ENCODE data around the gene PTPRJ. TPM values are rescaled to one million over a fixed set of nuclear protein-coding genes. Genes with fewer than 3 reads are reported as not detected.
A peak's percentile ranks its signal among the peaks of the same experiment; 100 is the strongest.
"Not testable (repeated sequence)": the region's sequence is repeated elsewhere in the genome, so short reads cannot be mapped to it uniquely, and the experiment has no call there.

Gene PTPRJ
- total RNA-seq, 1 donor from 2014 or later = 24.3 TPM

- TF ChIP-seq, protein P1, sequence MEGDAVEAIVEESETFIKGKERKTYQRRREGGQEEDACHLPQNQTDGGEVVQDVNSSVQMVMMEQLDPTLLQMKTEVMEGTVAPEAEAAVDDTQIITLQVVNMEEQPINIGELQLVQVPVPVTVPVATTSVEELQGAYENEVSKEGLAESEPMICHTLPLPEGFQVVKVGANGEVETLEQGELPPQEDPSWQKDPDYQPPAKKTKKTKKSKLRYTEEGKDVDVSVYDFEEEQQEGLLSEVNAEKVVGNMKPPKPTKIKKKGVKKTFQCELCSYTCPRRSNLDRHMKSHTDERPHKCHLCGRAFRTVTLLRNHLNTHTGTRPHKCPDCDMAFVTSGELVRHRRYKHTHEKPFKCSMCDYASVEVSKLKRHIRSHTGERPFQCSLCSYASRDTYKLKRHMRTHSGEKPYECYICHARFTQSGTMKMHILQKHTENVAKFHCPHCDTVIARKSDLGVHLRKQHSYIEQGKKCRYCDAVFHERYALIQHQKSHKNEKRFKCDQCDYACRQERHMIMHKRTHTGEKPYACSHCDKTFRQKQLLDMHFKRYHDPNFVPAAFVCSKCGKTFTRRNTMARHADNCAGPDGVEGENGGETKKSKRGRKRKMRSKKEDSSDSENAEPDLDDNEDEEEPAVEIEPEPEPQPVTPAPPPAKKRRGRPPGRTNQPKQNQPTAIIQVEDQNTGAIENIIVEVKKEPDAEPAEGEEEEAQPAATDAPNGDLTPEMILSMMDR (conservative IDR thresholded peaks at IDR 0.05) = no peak
- Mint-ChIP-seq H3K36me3 (ENCODE audit: low read depth) (no peaks in the 10 kb centered on the region), H3K4me1 (peaks cover 17% of the 10 kb centered on the region), H3K9me3 (no peaks in the 10 kb centered on the region), H3K4me3 (no peak overlapping the region), H3K27ac (ENCODE audit: unreplicated experiment) (no peak overlapping the region), H3K27me3 (ENCODE audit: low read depth) (no peaks in the 10 kb centered on the region)
- no peak for DNase-seq (ENCODE audit: low read depth, low spot score)
These were observed 38.3 kb upstream of the PTPRJ start for GRCh38 chr11:47941907-47942558.

DNA sequence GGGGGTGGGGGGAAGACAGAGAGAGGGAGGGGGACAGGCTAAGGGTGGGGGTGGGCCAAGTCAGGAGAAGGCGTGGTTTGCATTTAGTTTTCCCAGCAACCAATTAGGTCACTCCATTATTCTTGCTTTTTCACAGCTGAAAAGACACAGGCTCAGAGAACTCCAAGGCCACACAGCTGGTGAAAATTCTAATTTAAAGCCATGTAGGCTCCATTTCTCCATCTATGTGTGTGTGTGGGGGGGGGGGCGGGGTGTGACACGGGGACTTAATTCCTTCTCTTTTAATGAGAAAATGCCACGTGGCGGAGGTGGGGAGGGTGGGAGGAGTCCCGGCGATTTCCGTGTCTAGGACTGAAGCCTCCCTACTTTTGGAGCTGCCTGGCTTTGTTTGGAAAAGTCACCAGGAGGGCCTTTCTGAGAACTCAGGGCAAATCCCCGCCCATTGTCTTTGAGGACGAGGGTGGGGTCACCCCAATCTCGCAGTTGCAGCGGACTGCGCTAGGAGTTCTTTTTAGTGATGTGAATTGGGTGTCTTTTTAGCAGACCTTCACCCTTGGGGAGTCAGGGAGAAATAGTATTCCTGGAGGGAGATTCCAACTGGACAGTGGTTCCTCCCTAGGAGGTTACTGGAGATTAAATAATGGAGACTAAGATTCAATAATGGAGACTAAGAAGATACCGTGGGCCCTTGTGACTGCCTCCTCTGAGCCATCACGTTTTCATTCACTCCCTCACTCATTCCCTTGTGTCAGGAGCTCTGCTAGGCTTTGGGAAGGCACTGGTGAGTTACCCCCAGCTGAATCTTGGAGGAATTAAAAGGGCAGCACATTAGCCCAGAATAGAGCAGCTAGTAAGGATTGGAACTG lies 36.4 kb upstream of the PTPRJ start:
- DNase-seq (ENCODE audit: low read depth, low spot score) = no peak
- Mint-ChIP-seq H3K27ac (ENCODE audit: unreplicated experiment) (no peak overlapping the region), H3K4me3 (no peak overlapping the region), H3K27me3 (ENCODE audit: low read depth) (no peaks in the 10 kb centered on the region), H3K36me3 (ENCODE audit: low read depth) (no peaks in the 10 kb centered on the region), H3K9me3 (no peaks in the 10 kb centered on the region), H3K4me1 (peaks cover 19% of the 10 kb centered on the region)
- TF ChIP-seq, protein P1 (conservative IDR thresholded peaks at IDR 0.05) = no peak

DNA sequence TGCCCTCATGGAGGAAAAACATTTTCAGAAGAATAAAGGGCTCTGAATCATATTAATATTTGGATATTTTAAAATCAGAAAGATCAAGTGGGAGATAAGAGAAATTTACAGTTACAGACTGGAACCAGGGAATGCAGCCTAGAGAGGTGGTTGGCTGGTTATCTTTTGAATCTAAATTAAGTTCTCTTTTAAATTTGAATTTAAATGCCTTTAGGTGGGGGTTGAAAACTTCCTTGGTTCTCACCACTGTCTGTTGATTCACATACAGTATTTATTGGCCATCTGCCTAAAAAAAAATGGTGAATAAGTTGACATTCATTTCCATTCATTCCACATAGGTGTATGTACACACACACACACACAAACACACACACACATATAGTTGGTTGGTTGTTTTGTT lies 35.7 kb upstream of the PTPRJ start:
- TF ChIP-seq, protein P1 (conservative IDR thresholded peaks at IDR 0.05) = no peak
- no peak overlapping the region for H3K27ac Mint-ChIP-seq (ENCODE audit: unreplicated experiment)
- H3K9me3 Mint-ChIP-seq = no peaks in the 10 kb centered on the region
- H3K27me3 Mint-ChIP-seq (ENCODE audit: low read depth) = no peaks in the 10 kb centered on the region
- H3K4me1 Mint-ChIP-seq = peaks cover 20% of the 10 kb centered on the region
- no peak overlapping the region for H3K4me3 Mint-ChIP-seq
- no peak for DNase-seq (ENCODE audit: low read depth, low spot score)
- no peaks in the 10 kb centered on the region for H3K36me3 Mint-ChIP-seq (ENCODE audit: low read depth)

DNA sequence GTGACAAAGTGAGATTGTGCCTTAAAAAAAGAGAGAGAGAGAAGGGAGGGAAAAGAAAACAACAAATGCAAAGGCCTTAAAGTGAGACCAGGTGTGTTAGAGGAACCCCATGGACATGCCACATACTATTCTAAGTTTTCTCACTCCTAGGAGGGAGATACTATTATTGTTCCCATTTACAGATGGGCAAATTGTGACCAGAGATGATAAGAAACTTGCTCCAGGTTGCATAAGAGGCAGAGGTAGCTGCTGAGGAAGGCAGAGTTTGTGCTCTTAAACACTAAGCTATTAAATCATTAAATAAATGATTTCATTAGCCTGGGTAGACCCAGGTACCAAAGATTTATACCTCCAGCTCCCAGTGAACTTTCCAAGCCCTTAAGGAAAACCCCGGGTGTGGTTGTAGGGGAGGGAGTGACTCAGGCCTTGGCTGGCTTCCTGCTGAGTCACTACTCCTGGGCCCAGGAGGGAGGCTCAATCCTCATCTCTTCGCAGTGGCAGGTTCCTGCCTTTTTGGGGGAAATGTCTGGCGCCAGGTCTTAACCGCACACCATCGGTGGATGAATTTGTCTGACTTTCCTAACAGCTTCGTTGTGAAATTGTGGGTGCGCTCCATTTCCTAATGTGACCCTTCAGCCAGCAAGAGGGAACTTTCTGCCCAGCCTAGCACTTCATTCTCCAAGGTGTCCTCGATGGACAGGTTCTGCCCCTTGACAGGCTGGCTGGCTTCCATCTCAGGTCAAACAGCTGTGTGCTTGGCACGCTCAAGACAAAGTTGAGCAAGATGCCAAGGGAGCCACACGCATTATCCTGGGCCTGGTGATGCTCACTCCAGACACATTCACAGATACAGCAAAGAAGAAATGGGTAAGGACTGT lies 33.4 kb upstream of the PTPRJ start:
- H3K27ac Mint-ChIP-seq (ENCODE audit: unreplicated experiment) = peak overlapping the region; percentile 57
- peaks cover 23% of the 10 kb centered on the region for H3K4me1 Mint-ChIP-seq
- H3K27me3 Mint-ChIP-seq (ENCODE audit: low read depth) = no peaks in the 10 kb centered on the region
- no peaks in the 10 kb centered on the region for H3K36me3 Mint-ChIP-seq (ENCODE audit: low read depth)
- DNase-seq (ENCODE audit: low read depth, low spot score) = no peak
- no peaks in the 10 kb centered on the region for H3K9me3 Mint-ChIP-seq
- H3K4me3 Mint-ChIP-seq = no peak overlapping the region
- TF ChIP-seq, protein P1 (conservative IDR thresholded peaks at IDR 0.05) = no peak

DNA sequence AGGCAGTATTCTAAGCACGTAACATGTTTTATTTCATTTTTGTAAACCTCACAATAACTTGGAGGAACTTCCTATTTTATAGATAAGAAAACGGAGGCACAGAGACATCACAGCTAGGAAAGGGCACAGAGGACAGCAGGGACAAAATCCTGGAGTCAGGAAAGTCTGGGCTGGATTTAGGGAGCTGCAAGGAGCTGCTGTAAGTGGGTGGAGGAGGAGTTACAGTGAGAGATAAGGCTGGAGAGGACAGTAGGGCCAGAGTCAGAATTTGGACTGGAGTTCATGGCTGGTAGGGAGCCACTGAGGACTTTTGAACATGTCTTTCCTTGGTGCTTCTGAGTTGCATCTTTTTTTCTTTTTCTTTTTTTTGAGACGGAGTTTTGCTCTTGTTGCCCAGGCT lies 32.2 kb upstream of the PTPRJ start:
- no peak for DNase-seq (ENCODE audit: low read depth, low spot score)
- peak overlapping the region; percentile 32 for H3K27ac Mint-ChIP-seq (ENCODE audit: unreplicated experiment)
- peaks cover 20% of the 10 kb centered on the region for H3K4me1 Mint-ChIP-seq
- H3K9me3 Mint-ChIP-seq = no peaks in the 10 kb centered on the region
- no peaks in the 10 kb centered on the region for H3K27me3 Mint-ChIP-seq (ENCODE audit: low read depth)
- no peaks in the 10 kb centered on the region for H3K36me3 Mint-ChIP-seq (ENCODE audit: low read depth)
- TF ChIP-seq, protein P1 (conservative IDR thresholded peaks at IDR 0.05) = no peak
- H3K4me3 Mint-ChIP-seq = no peak overlapping the region

DNA sequence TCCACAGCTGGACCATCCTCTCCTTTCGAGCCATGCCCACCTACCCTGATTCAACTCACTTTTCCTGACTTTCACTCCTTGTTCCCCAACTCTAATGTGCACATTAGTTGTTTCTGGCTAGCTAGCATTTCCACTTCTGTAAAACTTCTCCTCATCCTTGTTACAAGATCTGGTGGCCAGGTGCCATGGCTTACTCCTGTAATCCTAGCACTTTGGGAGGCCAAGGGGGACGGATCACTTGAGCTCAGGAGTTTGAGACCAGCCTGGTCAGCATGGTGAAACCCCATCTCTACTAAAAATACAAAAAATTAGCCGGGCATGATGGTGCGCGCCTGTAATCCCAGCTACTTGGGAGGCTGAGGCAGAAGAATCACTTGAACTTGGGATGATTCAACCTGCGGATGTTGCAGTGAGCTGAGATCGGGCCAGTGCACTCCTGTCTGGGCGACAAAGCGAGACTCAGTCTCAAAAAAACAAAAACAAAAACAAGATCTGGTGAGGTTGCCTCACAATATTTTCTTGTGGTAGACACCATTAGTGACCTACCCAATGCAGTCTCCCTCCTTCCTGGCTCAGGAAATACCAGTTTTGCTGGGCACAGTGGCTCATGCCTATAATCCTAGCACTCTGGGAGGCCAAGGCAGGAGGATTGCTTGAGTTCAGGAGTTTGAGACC lies 31.2 kb upstream of the PTPRJ start:
- not testable (repeated sequence) for H3K27ac Mint-ChIP-seq (ENCODE audit: unreplicated experiment); H3K36me3 Mint-ChIP-seq (ENCODE audit: low read depth); H3K27me3 Mint-ChIP-seq (ENCODE audit: low read depth)

More for the DNA sequence above, 31.2 kb upstream of the PTPRJ start:
- not testable (repeated sequence) for H3K4me3 Mint-ChIP-seq; H3K9me3 Mint-ChIP-seq; DNase-seq (ENCODE audit: low read depth, low spot score)
- peaks cover 17% of the 10 kb centered on the region for H3K4me1 Mint-ChIP-seq
